ENCODE results near the gene KLHL26. TPM values are rescaled to one million over a fixed set of nuclear protein-coding genes. Genes with fewer than 3 reads are reported as not detected.

KLHL26 gene
- total RNA-seq, 4 donors from 2014 or later, result 6.7 to 29.0 (median 12.1) TPM

- TF ChIP-seq, protein P1, sequence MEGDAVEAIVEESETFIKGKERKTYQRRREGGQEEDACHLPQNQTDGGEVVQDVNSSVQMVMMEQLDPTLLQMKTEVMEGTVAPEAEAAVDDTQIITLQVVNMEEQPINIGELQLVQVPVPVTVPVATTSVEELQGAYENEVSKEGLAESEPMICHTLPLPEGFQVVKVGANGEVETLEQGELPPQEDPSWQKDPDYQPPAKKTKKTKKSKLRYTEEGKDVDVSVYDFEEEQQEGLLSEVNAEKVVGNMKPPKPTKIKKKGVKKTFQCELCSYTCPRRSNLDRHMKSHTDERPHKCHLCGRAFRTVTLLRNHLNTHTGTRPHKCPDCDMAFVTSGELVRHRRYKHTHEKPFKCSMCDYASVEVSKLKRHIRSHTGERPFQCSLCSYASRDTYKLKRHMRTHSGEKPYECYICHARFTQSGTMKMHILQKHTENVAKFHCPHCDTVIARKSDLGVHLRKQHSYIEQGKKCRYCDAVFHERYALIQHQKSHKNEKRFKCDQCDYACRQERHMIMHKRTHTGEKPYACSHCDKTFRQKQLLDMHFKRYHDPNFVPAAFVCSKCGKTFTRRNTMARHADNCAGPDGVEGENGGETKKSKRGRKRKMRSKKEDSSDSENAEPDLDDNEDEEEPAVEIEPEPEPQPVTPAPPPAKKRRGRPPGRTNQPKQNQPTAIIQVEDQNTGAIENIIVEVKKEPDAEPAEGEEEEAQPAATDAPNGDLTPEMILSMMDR (IDR thresholded peaks at IDR 0.05; ENCODE audit: low read depth), result no peak
Observed at GRCh38 chr19:18672044-18672451, 35.2 kb downstream of the KLHL26 start.

DNA sequence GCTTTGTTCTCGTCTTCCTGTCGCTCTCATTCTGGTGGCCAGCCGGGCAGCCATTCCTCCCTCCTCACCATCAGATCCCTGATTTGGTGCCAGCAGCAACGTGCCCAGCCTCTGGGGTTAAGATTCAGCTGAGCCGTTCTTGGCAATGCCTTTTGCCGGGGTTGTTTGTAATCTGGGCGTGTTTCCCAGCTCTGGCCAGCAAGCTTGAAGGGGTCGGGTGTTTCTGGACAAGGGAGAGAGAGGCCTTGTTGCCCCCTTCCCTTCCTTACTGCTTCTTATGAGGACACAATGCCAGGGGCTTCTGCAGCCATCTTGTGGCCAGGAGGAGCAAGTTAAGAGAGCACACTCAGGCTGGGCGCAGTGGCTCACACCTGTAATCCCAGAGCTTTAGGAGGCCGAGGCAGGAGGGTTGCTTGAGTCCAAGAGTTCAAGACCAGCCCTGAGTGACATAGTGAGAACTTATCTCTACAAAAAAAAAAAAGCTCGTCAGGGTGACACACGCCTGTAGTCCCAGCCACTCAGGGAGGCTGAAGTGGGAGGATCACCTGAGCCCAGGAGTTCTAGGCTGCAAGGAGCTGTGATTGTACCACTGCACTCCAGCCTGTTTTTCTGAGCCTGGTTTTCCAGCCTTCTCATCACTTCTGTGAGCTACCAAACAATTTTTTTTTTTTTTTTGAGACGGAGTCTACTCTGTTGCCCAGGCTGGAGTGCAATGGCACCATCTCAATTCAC, 35.9 kb downstream of the KLHL26 start:
- TF ChIP-seq, protein P1 (IDR thresholded peaks at IDR 0.05; ENCODE audit: low read depth), result no peak

GRCh38 chr19:18674616-18675015, 37.8 kb downstream of the KLHL26 start:
- TF ChIP-seq, protein P1 (IDR thresholded peaks at IDR 0.05; ENCODE audit: low read depth), result no peak

DNA sequence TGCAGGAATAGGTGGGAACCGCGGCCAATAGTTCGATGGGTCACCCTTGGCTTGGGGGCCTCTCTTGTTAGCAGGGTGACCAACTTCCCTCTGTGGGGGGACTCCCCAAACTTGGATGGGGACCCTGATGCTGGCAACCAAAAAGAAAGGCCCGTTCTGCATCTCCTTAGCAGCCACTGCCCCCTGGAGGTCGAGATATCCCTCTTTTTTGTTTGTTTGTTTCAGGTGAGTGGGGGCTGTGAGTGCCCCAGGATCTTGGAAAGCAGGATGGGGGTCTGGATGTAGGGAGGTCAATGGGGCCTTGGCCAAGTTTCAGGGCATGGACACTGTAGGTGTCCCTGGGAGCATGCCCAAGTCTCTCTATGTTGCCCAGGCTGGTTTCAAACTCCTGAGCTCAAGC, 39.0 kb downstream of the KLHL26 start:
- TF ChIP-seq, protein P1 (IDR thresholded peaks at IDR 0.05; ENCODE audit: low read depth), result no peak

DNA sequence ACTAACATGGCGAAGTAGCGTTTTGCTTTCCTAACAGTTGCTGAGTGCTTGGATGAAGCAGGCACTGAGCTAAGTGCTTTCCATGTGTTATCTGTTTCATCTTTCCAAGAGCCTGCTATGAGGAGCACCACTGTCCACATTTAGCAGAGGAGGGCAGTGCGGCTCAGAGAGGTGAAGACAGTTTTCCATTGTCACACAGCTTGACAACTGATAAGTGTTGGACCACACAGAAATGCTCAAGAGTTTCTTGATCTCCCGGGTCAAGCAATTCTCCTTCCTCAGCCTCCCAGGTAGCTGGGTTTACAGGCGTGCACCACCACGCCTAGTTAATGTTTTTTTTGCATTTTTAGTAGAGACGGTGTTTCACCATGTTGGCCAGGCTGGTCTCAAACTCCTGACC, 39.9 kb downstream of the KLHL26 start:
- TF ChIP-seq, protein P1 (IDR thresholded peaks at IDR 0.05; ENCODE audit: low read depth), result no peak

DNA sequence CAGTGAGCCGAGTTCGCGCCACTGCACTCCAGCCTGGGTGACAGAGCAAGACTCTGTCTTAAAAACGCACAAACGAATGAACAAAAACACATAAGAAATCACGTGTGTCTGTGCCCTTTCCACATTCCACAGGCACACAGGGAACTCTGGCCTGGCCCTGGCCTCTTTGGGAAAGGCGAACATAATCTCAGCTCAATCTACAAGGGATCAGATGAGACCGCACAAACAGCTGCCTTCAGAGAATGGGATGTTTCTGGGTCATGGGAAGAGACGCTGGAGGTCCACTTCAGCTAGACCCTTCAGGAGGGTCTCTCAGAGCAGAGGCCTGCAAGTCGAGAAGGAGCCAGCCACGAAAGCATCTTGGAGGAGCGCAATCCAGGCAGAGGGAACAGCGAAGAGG, 40.3 kb downstream of the KLHL26 start:
- TF ChIP-seq, protein P1 (IDR thresholded peaks at IDR 0.05; ENCODE audit: low read depth), result no peak

GRCh38 chr19:18682807-18683108, 45.9 kb downstream of the KLHL26 start:
- TF ChIP-seq, protein P1 (IDR thresholded peaks at IDR 0.05; ENCODE audit: low read depth), result no peak

All from subcutaneous adipose tissue (tissue), 4 donors.